Measurements from ENCODE around the gene KRT6B.

Gene KRT6B

GRCh38 chr12:52433501-52434080, 18.4 kb downstream of the KRT6B start:
- H3K4me3 ChIP-seq (ENCODE audit: control insufficient read depth, low read depth, low read length) = no peak overlapping the region
- DNase-seq (ENCODE audit: low read depth) = no peak
- TF ChIP-seq CTCF (conservative IDR thresholded peaks at IDR 0.05; ENCODE audit: control insufficient read depth, insufficient read depth, low read depth, low read length) = no peak

GRCh38 chr12:52432559-52433207, 19.3 kb downstream of the KRT6B start:
- no peak overlapping the region for H3K4me3 ChIP-seq (ENCODE audit: control insufficient read depth, low read depth, low read length)
- no peak for DNase-seq (ENCODE audit: low read depth)
- TF ChIP-seq CTCF (conservative IDR thresholded peaks at IDR 0.05; ENCODE audit: control insufficient read depth, insufficient read depth, low read depth, low read length) = no peak

GRCh38 chr12:52428121-52428520, 23.8 kb downstream of the KRT6B start:
- no peak overlapping the region for H3K4me3 ChIP-seq (ENCODE audit: control insufficient read depth, low read depth, low read length)
- DNase-seq (ENCODE audit: low read depth) = no peak
- TF ChIP-seq CTCF (conservative IDR thresholded peaks at IDR 0.05; ENCODE audit: control insufficient read depth, insufficient read depth, low read depth, low read length) = no peak

- H3K4me3 ChIP-seq (ENCODE audit: control insufficient read depth, low read depth, low read length) = no peak overlapping the region
- TF ChIP-seq CTCF (conservative IDR thresholded peaks at IDR 0.05; ENCODE audit: control insufficient read depth, insufficient read depth, low read depth, low read length) = no peak
- DNase-seq (ENCODE audit: low read depth) = no peak
Observed at GRCh38 chr12:52427083-52427482, 24.9 kb downstream of the KRT6B start.

GRCh38 chr12:52426034-52426433, 25.9 kb downstream of the KRT6B start:
- DNase-seq (ENCODE audit: low read depth) = no peak
- no peak overlapping the region for H3K4me3 ChIP-seq (ENCODE audit: control insufficient read depth, low read depth, low read length)
- TF ChIP-seq CTCF (conservative IDR thresholded peaks at IDR 0.05; ENCODE audit: control insufficient read depth, insufficient read depth, low read depth, low read length) = no peak

GRCh38 chr12:52425466-52425865, 26.5 kb downstream of the KRT6B start:
- no peak for DNase-seq (ENCODE audit: low read depth)
- H3K4me3 ChIP-seq (ENCODE audit: control insufficient read depth, low read depth, low read length) = no peak overlapping the region
- no peak for TF ChIP-seq CTCF (conservative IDR thresholded peaks at IDR 0.05; ENCODE audit: control insufficient read depth, insufficient read depth, low read depth, low read length)
